Upper lobe of left lung (tissue), 4 donors: ENCODE data around the gene MARK1.

Experiments
- EP300 ChIP-seq, 4 donors: sonication (generic); formaldehyde crosslinking; IDR thresholded peaks; one replicate each; pipeline ENCODE4 v1.5.1; 2017; ENCODE audit warnings: antibody characterized with exemption in 4 of 4, control low read depth in 2 of 4
- POLR2A ChIP-seq, 4 donors: fragments of 450-650 bp; IDR thresholded peaks; one replicate each; pipeline ENCODE4 v1.5.1; 2016 to 2017; ENCODE audit warnings: antibody characterized with exemption in 4 of 4, mild to moderate bottlenecking in 2 of 4
- POLR2AphosphoS5 ChIP-seq, 2 donors: sonication (generic); formaldehyde crosslinking; IDR thresholded peaks; one replicate each; pipeline ENCODE4 v1.5.1; 2017; ENCODE audit warnings: antibody characterized with exemption in 2 of 2
- TF ChIP-seq, protein P1 (sequence below), 6 experiments: fragments of 450-650 bp in 4 of 6; fragments of 200-600 bp in 2 of 6; sonication (generic) in 2 of 6; IDR thresholded peaks; one replicate each; pipeline ENCODE4 v1.5.1; 2016 to 2019; ENCODE audit warnings: antibody characterized with exemption in 6 of 6

DNA sequence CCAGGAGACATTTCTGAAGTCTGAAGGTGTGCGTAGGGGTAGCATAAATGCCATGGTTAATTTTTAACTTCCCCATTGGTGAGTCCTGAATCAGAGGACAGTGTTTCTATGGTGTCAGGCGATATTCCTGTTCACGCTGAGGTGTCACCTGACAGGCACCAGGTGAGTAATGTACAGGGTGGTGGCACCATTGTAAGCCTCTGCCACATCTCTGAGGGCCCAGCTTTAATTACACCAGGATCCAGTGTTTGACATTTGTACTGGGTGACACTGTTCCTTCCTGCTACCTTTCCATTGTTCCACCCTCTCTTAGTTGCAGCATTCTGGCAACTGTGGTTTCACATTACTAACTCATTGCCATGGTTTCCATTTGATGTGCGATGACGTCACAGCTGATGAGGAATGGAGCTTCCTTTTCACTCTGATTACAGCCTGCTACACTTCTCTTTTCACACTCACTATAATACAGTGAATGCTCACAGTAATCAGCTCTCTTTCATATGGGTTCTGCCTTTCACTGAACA, 40.6 kb upstream of the MARK1 start:
- TF ChIP-seq POLR2AphosphoS5 (IDR thresholded peaks at IDR 0.05) (no peak), POLR2A (IDR thresholded peaks at IDR 0.05) (no peak), EP300 (IDR thresholded peaks at IDR 0.05) (no peak)
- TF ChIP-seq, protein P1, sequence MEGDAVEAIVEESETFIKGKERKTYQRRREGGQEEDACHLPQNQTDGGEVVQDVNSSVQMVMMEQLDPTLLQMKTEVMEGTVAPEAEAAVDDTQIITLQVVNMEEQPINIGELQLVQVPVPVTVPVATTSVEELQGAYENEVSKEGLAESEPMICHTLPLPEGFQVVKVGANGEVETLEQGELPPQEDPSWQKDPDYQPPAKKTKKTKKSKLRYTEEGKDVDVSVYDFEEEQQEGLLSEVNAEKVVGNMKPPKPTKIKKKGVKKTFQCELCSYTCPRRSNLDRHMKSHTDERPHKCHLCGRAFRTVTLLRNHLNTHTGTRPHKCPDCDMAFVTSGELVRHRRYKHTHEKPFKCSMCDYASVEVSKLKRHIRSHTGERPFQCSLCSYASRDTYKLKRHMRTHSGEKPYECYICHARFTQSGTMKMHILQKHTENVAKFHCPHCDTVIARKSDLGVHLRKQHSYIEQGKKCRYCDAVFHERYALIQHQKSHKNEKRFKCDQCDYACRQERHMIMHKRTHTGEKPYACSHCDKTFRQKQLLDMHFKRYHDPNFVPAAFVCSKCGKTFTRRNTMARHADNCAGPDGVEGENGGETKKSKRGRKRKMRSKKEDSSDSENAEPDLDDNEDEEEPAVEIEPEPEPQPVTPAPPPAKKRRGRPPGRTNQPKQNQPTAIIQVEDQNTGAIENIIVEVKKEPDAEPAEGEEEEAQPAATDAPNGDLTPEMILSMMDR (IDR thresholded peaks at IDR 0.05) = no peak
